C4-2B (cell line): Measurements from ENCODE around the gene MYCN.
"Not testable (repeated sequence)": the region's sequence is repeated elsewhere in the genome, so short reads cannot be mapped to it uniquely, and the experiment has no call there.

Experiments used
- H3K27ac ChIP-seq: fragments of 450-650 bp; 2 replicates; pipeline ENCODE4 v1.5.1; 2017
- ZFX ChIP-seq: fragments of 450-650 bp; IDR thresholded peaks from 2 replicates; pipeline ENCODE4 v1.6.1; 2017
- TF ChIP-seq, protein P1 (sequence below): fragments of 450-650 bp; conservative IDR thresholded peaks from 2 replicates; pipeline ENCODE4 v1.5.1; 2017; ENCODE audit warnings: mild to moderate bottlenecking

The MYCN gene

DNA sequence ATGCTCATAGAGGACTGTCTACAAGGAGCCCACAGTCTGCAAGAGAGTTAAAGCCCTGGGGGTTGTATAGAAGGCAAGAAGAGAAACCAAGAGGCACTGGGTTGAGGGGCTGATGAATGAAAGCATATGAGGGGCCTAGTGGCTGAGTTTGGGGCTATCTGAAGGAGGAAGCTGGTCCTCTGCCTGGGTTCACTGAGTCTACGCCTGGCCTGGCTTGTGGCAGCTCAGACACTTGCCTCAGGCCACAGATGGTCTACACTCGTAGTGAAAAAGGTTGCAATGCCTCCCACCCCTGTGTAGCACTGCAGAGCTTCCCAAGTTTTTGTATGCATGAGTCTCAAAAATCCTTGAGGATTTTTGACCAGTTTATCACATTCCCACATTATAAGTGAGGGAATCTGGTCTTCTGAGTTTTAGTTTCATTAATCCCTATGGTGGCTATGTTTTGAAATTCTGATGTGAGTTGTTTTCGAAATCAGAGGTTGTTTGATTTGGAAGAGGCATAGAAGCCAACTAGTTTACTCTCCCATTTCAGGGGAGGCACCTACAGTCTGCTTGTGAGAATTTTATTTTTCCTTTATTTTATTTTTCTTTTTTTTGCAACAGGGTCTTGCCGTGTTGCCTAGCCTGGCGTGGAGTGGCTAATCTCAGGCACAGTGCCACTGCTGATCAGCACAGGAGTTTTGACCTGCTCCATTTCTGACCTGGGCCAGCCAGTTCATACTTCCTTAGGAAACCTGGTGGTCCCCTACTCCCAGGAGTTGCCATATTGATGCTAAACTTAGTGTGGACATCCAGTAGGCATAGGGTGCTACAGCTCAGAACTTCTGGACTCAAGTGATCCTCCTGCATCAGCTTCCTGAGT is 10.0 kb downstream of the MYCN start:
- TF ChIP-seq ZFX, result no peak
- TF ChIP-seq, protein P1, sequence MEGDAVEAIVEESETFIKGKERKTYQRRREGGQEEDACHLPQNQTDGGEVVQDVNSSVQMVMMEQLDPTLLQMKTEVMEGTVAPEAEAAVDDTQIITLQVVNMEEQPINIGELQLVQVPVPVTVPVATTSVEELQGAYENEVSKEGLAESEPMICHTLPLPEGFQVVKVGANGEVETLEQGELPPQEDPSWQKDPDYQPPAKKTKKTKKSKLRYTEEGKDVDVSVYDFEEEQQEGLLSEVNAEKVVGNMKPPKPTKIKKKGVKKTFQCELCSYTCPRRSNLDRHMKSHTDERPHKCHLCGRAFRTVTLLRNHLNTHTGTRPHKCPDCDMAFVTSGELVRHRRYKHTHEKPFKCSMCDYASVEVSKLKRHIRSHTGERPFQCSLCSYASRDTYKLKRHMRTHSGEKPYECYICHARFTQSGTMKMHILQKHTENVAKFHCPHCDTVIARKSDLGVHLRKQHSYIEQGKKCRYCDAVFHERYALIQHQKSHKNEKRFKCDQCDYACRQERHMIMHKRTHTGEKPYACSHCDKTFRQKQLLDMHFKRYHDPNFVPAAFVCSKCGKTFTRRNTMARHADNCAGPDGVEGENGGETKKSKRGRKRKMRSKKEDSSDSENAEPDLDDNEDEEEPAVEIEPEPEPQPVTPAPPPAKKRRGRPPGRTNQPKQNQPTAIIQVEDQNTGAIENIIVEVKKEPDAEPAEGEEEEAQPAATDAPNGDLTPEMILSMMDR, result no peak

DNA sequence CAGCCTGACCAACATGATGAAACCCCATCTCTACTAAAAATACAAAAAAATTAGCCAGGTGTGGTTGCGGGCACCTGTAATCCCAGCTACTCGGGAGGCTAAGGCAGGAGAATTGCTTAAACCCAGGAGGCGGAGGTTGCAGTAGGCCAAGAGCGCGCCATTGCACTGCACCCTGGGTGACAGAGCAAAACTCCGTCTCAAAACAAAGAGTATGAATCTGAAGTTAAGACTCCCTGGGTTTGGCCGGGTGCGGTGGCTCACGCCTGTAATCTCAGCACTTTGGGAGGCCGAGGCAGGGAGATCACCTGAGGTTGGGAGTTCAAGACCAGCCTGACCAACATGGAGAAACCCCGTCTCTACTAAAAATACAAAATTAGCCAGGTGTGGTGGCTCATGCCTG is 11.6 kb downstream of the MYCN start:
- H3K27ac ChIP-seq, result not testable (repeated sequence)

More for the DNA sequence above, 10.0 kb downstream of the MYCN start:
- no peak overlapping the region for H3K27ac ChIP-seq

DNA sequence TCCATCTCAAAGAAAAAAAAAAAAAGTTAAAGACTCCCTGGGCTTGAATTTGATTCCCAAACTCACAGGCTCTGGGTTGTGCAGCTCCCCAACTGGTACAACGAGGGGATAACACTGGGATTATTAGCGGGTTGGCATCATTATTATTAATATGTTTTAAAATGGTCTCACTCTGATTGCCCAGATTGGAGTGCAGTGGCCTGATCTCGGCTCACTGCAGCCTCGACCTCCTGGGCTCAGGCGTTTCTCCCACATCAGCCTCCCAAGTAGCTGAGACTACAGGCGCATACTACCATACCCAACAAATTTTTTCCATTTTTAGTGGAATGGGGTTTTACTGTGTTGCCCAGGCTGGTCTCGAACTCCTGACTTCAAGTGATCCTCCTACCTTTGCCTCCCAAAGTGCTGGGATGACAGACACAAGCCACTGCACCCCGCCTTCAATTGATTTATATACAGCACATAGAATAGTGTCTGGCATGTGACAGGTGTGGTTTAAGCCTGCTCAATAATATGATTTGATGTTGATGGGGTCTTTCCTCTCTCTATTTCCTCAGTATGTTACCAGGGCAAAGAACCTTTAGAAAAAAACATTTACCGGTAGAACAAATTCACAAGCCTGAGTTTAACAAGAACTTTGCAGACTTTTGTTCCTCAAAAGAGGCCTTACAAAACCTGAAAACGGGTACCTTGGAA is 12.2 kb downstream of the MYCN start:
- TF ChIP-seq, protein P1, result no peak
- TF ChIP-seq ZFX, result no peak

DNA sequence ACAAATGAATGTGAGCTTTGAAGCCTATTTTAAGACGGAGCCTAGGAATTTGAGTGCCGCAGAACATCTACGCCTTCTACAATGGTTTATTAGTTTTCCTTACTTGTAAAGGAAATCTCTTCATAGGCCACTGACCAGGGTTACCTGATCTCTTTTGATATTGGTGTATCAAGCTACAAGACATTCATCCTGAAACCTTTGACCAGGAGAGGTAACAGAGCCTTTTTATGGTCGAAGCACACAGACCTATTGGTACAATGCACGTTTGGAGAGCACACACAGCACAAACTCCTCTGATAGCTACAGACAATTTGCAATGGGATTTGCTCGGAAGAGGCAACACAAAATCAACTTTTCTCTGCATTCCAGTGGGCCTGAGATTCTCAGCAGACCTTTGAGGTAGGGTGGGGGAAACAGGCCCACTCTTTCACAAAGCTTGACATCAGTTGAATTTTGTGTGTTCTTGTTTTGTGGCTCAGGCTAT is 12.8 kb downstream of the MYCN start:
- H3K27ac ChIP-seq, result no peak overlapping the region
- TF ChIP-seq ZFX, result no peak

More for the DNA sequence above, 12.2 kb downstream of the MYCN start:
- H3K27ac ChIP-seq, result no peak overlapping the region

DNA sequence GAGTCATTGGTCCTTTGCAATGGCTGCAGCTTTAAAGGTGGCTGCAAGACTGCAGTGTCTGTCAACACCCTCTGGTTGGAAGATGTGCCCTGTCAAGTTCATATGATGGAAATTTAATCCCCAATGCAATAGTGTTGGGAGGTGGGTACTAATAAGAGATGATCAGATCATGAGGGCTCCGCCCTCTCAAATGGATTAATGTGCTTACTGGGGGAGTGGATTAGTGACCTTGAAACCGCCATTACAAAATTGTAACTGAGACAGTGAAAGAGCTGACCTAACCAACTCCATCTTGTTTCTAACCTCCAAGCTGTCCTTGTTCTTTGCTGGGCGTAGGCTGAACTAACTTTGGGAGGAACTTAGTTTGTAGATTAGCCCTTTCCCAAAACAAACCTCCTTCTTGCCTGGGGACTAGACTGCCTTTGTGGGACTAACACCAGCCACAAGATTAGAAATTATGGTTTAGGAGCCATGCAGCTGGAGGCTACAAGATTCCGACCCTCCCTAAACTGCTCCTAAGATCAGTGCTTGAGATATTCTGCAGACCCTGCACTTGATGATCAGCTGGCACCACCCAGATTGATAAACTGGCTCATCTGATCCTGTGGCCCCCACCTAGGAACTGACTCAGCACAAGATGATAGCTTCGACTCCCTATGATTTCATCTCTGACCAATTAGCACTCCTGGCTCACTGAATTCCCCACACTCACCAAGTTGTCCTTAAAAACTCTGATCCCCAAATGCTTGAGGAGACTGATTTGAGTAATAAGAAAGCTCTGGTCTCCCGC is 13.7 kb downstream of the MYCN start:
- TF ChIP-seq, protein P1, result no peak
- TF ChIP-seq ZFX, result no peak
- H3K27ac ChIP-seq, result no peak overlapping the region

DNA sequence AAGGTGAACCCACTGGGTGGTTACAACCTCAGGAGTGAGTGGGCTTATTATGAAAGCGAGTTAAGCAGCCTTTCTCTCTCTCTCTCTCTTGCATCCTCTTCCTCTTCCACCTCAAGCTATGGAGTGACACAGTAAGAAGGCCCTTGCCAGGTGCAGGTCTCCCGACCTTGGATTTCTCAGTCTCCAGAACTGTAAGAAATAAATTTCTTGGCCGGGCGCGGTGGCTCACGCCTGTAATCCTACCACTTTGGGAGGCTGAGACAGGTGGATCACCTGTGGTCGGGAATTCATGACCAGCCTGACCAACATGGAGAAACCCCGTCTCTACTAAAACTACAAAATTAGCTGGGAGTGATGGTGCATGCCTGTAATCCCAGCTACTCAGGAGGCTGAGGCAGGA is 14.4 kb downstream of the MYCN start:
- no peak for TF ChIP-seq ZFX
- TF ChIP-seq, protein P1, result no peak
- no peak overlapping the region for H3K27ac ChIP-seq

DNA sequence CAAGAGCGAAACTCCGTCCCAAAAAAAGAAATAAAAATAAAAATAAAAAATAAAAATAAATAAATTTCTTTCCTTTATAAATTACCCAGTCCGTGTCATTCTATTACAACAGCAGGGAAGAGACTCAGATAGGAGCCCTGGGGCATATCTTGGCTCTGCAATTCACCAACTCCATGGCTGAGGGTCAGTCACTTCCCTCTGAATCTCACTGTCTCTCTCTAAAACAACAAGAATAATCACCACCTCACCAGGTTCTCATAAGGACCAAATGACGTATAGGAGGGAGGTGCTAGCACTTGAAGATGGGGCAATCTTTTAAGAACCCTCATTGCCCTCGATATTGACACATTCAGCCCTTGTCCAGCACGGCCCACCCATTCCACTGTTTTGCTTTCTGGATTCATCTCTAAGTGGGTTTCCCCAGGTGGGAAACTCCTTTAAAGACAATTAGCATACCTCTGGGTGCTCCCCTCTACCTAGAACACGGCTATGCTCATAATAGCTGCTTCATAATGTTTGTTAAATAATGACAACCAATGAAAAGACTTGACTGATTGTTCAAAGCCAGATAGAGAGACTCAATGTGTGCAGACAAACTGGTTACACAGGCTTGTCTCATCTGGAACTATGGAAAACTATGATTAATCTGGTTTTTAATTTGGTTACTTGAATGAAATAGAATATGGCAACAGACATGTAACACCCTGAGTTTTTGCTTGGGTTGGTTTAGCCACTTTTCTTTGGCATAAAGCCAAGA is 15.1 kb downstream of the MYCN start:
- TF ChIP-seq ZFX, result no peak
- TF ChIP-seq, protein P1, result no peak
- H3K27ac ChIP-seq, result no peak overlapping the region
